HT1080 (cell line): ENCODE results near the gene BACH2. TPM values are rescaled to one million over a fixed set of nuclear protein-coding genes. Genes with fewer than 3 reads are reported as not detected.
A peak's percentile ranks its signal among the peaks of the same experiment; 100 is the strongest.
"Not testable (repeated sequence)": the region's sequence is repeated elsewhere in the genome, so short reads cannot be mapped to it uniquely, and the experiment has no call there.

Experiments used
- DNase-seq: peaks from one replicate; pipeline ENCODE4 v3.0.0-alpha.2; 2015; ENCODE audit warnings: low read depth
- total RNA-seq: library from RNA; depleted of rRNA; stranded (reverse); fragments of >200 nt; shearing (Covaris generic); gene quantifications from 2 replicates; pipeline ENCODE4 v1.2.3, GENCODE V29; 2014

BACH2 gene
- total RNA-seq, 1 experiment from 2014 or later: 0.87 TPM

GRCh38 chr6:90072501-90072900, 224.1 kb downstream of the BACH2 start:
- no peak for DNase-seq

GRCh38 chr6:90068703-90069523, 227.7 kb downstream of the BACH2 start:
- peak; percentile 84 for DNase-seq

- peak; percentile 89 for DNase-seq
Measured at GRCh38 chr6:90068264-90068663, 228.4 kb downstream of the BACH2 start.

GRCh38 chr6:90066697-90067096, 229.9 kb downstream of the BACH2 start:
- DNase-seq: no peak

GRCh38 chr6:90065173-90065572, 231.5 kb downstream of the BACH2 start:
- peak; percentile 64 for DNase-seq

- DNase-seq: no peak
Measured at GRCh38 chr6:90062667-90063066, 234.0 kb downstream of the BACH2 start.

GRCh38 chr6:90062051-90062450, 234.6 kb downstream of the BACH2 start:
- no peak for DNase-seq

- DNase-seq: not testable (repeated sequence)
Measured at GRCh38 chr6:90059178-90059577, 237.5 kb downstream of the BACH2 start.

GRCh38 chr6:90055924-90056323, 240.7 kb downstream of the BACH2 start:
- DNase-seq: not testable (repeated sequence)

- DNase-seq: not testable (repeated sequence)
Measured at GRCh38 chr6:90054193-90054592, 242.4 kb downstream of the BACH2 start.

GRCh38 chr6:90053614-90054013, 243.0 kb downstream of the BACH2 start:
- no peak for DNase-seq

GRCh38 chr6:90049295-90049694, 247.3 kb downstream of the BACH2 start:
- no peak for DNase-seq

GRCh38 chr6:90048206-90048967, 248.3 kb downstream of the BACH2 start:
- no peak for DNase-seq

GRCh38 chr6:90045535-90045934, 251.1 kb downstream of the BACH2 start:
- no peak for DNase-seq

- peak; percentile 64 for DNase-seq
Measured at GRCh38 chr6:90044833-90045381, 251.7 kb downstream of the BACH2 start.

GRCh38 chr6:90044182-90044832, 252.3 kb downstream of the BACH2 start:
- DNase-seq: no peak

GRCh38 chr6:90040931-90041330, 255.7 kb downstream of the BACH2 start:
- no peak for DNase-seq

GRCh38 chr6:90039911-90040310, 256.7 kb downstream of the BACH2 start:
- no peak for DNase-seq

GRCh38 chr6:90038961-90039653, 257.5 kb downstream of the BACH2 start:
- DNase-seq: no peak

GRCh38 chr6:90036963-90037362, 259.7 kb downstream of the BACH2 start:
- DNase-seq: no peak
